Neutrophil (primary cell): ENCODE results near the gene PLPP3.

Experiments
- H3K27ac ChIP-seq: fragments of 200-600 bp; sonication (generic); 2 replicates; pipeline ENCODE4 v1.5.1; 2016; ENCODE audit warnings: mild to moderate bottlenecking, moderate library complexity
- H3K27me3 ChIP-seq: fragments of 200-600 bp; sonication (generic); 2 replicates; pipeline ENCODE4 v1.6.0; 2016; ENCODE audit warnings: mild to moderate bottlenecking
- H3K36me3 ChIP-seq: fragments of 200-600 bp; sonication (generic); 2 replicates; pipeline ENCODE4 v1.5.1; 2017
- H3K4me1 ChIP-seq, 2 experiments: fragments of 200-600 bp in 1 of 2; sonication (generic) in 1 of 2; 1 replicate in 1 of 2; 2 replicates in 1 of 2; pipeline versions ENCODE4 v1.5.1 to v1.6.1; 2013 to 2016; ENCODE audit warnings: low read depth in 1 of 2, low read length in 1 of 2, mild to moderate bottlenecking in 1 of 2, moderate library complexity in 1 of 2; ENCODE audit not compliant: control insufficient read depth in 1 of 2, insufficient read depth in 1 of 2
- H3K4me3 ChIP-seq, 2 experiments: fragments of 200-600 bp in 1 of 2; sonication (generic) in 1 of 2; 1 replicate in 1 of 2; 2 replicates in 1 of 2; pipeline ENCODE4 v1.5.1; 2013 to 2016; ENCODE audit warnings: low read depth in 1 of 2, low read length in 1 of 2, mild to moderate bottlenecking in 1 of 2, moderate library complexity in 1 of 2
- H3K9me3 ChIP-seq: fragments of 200-600 bp; sonication (generic); 2 replicates; pipeline ENCODE4 v1.5.1; 2016
- TF ChIP-seq, protein P1 (sequence below): fragments of 200-600 bp; sonication (generic); IDR thresholded peaks from 2 replicates; pipeline ENCODE4 v1.5.1; 2016; ENCODE audit warnings: antibody characterized with exemption

Gene PLPP3

DNA sequence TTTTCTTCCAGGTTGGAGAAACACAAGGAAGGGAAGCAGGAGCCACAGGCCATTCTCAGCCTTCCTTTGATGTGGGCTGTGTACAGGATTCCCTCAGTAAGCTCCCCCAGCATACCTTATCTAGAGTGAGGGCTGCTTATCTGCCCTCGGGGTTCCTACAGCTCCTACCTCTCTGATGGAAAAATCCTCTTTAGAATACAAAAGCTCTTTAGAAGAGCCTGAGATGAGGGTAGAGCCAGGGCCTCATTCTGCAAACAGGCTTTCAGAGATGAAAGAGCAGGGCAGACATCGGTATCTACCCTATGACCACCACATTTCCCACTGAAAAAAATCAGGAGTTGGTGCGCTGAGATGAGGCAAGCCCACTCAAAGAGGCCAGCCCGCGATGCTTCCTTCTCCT lies 85.1 kb downstream of the PLPP3 start:
- TF ChIP-seq, protein P1, sequence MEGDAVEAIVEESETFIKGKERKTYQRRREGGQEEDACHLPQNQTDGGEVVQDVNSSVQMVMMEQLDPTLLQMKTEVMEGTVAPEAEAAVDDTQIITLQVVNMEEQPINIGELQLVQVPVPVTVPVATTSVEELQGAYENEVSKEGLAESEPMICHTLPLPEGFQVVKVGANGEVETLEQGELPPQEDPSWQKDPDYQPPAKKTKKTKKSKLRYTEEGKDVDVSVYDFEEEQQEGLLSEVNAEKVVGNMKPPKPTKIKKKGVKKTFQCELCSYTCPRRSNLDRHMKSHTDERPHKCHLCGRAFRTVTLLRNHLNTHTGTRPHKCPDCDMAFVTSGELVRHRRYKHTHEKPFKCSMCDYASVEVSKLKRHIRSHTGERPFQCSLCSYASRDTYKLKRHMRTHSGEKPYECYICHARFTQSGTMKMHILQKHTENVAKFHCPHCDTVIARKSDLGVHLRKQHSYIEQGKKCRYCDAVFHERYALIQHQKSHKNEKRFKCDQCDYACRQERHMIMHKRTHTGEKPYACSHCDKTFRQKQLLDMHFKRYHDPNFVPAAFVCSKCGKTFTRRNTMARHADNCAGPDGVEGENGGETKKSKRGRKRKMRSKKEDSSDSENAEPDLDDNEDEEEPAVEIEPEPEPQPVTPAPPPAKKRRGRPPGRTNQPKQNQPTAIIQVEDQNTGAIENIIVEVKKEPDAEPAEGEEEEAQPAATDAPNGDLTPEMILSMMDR: no peak
- Histone ChIP-seq H3K9me3 (no peaks in the 10 kb centered on the region), H3K4me3 (no peak overlapping the region), H3K27ac (no peak overlapping the region), H3K4me1 (peaks cover 22 to 23% of the 10 kb centered on the region in 2 experiments), H3K36me3 (no peaks in the 10 kb centered on the region), H3K27me3 (no peaks in the 10 kb centered on the region)

- Histone ChIP-seq H3K4me3 (no peak overlapping the region), H3K4me1 (peaks cover 22 to 23% of the 10 kb centered on the region in 2 experiments), H3K36me3 (no peaks in the 10 kb centered on the region), H3K27ac (no peak overlapping the region), H3K27me3 (no peaks in the 10 kb centered on the region), H3K9me3 (no peaks in the 10 kb centered on the region)
- TF ChIP-seq, protein P1: no peak
Measured at GRCh38 chr1:56493826-56494225, 85.5 kb downstream of the PLPP3 start.

GRCh38 chr1:56491441-56491840 lies 87.9 kb downstream of the PLPP3 start:
- H3K27me3 ChIP-seq: no peaks in the 10 kb centered on the region
- no peak overlapping the region for H3K4me3 ChIP-seq
- TF ChIP-seq, protein P1: no peak
- H3K27ac ChIP-seq: no peak overlapping the region
- peaks cover 15% of the 10 kb centered on the region in 2 experiments for H3K4me1 ChIP-seq
- no peaks in the 10 kb centered on the region for H3K36me3 ChIP-seq
- no peaks in the 10 kb centered on the region for H3K9me3 ChIP-seq

DNA sequence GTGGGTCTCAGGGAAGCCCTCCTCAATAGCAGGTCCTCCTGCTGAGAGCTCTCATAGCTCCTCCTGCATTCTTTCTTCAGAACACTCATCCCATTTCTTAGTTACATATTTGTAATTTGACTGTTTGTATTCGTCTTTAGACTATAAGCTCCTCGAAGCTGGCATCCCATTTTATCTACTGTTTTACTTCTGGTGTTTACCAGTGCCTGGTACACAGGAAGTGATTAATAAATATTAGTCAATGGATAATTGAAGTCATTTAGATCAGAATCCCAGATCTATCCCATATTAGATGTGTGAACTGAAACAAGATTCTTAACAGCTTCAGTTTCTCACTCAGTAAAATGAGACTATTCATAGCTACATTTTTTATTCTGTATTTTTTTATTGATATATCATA lies 88.7 kb downstream of the PLPP3 start:
- Histone ChIP-seq H3K4me1 (peaks cover 7% of the 10 kb centered on the region in 2 experiments), H3K27ac (no peak overlapping the region), H3K36me3 (no peaks in the 10 kb centered on the region), H3K27me3 (no peaks in the 10 kb centered on the region), H3K9me3 (no peaks in the 10 kb centered on the region), H3K4me3 (no peak overlapping the region)
- TF ChIP-seq, protein P1: no peak

DNA sequence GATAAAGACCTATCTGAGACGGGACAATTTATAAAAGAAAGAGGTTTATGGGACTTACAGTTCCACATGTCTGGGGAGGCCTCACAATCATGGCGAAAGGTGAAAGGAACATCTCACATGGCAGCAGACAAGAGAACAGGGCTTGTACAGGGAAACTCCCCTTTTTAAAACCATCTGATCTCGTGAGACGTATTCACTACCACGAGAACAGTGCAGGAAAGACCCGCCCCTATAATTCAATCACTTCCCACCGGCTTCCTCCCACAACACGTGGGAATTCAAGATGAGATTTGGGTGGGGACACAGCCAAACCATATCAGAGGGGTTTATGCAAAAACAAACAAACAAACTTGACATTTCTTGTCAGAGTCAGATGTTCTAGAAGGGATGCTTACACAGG lies 89.7 kb downstream of the PLPP3 start:
- Histone ChIP-seq H3K9me3 (no peaks in the 10 kb centered on the region), H3K36me3 (no peaks in the 10 kb centered on the region), H3K4me3 (no peak overlapping the region), H3K27ac (no peak overlapping the region), H3K27me3 (no peaks in the 10 kb centered on the region), H3K4me1 (no peaks in the 10 kb centered on the region)
- TF ChIP-seq, protein P1: no peak

GRCh38 chr1:56484695-56485094 lies 94.7 kb downstream of the PLPP3 start:
- Histone ChIP-seq H3K4me3 (no peak overlapping the region), H3K36me3 (no peaks in the 10 kb centered on the region), H3K9me3 (no peaks in the 10 kb centered on the region), H3K27me3 (no peaks in the 10 kb centered on the region), H3K4me1 (peaks cover 0 to 2% of the 10 kb centered on the region in 2 experiments), H3K27ac (no peak overlapping the region)
- TF ChIP-seq, protein P1: no peak
